A204.1 (cell line): Measurements from ENCODE around the gene USP17L25.
"Not testable (repeated sequence)": the region's sequence is repeated elsewhere in the genome, so short reads cannot be mapped to it uniquely, and the experiment has no call there.

ENCODE experiments used
- FAIRE-seq: peaks from 2 replicates; lab custom pipeline; 2012; peaks lifted over from hg19 to GRCh38; lab: Jason Lieb, UNC

Gene USP17L25

DNA sequence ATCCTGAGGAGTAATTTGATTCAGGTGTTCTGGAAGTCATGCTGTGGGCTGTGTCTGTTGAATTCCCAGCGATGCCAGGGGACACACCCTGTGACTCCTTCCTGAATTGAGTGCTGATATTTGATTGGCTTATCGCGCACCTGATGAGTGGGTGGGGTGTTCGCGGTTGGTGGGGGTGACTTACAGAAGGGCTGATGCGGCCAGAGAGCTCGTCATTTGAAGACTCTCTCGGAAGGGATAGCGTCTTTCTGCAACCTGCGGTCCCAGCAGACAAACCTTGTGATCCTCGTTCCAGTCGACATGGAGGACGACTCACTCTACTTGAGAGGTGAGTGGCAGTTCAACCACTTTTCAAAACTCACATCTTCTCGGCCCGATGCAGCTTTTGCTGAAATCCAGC lies at the start of gene USP17L25:
Gene USP17L25, plus strand, starts transcription at position 301 of the 400 bp plus-strand sequence. Its CDS starts 0 bp downstream, at position 301.
- not testable (repeated sequence) for FAIRE-seq

- FAIRE-seq, result not testable (repeated sequence)
Measured at GRCh38 chr4:9324191-9324590, 5.5 kb upstream of the USP17L25 start.

DNA sequence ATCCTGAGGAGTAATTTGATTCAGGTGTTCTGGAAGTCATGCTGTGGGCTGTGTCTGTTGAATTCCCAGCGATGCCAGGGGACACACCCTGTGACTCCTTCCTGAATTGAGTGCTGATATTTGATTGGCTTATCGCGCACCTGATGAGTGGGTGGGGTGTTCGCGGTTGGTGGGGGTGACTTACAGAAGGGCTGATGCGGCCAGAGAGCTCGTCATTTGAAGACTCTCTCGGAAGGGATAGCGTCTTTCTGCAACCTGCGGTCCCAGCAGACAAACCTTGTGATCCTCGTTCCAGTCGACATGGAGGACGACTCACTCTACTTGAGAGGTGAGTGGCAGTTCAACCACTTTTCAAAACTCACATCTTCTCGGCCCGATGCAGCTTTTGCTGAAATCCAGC lies 4.8 kb upstream of the USP17L25 start, which contains the start of gene USP17L24:
Gene USP17L24, plus strand, starts transcription at position 301 of the 400 bp plus-strand sequence. Its CDS starts 0 bp downstream, at position 301.
- FAIRE-seq, result not testable (repeated sequence)

DNA sequence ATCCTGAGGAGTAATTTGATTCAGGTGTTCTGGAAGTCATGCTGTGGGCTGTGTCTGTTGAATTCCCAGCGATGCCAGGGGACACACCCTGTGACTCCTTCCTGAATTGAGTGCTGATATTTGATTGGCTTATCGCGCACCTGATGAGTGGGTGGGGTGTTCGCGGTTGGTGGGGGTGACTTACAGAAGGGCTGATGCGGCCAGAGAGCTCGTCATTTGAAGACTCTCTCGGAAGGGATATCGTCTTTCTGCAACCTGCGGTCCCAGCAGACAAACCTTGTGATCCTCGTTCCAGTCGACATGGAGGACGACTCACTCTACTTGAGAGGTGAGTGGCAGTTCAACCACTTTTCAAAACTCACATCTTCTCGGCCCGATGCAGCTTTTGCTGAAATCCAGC lies 4.6 kb downstream of the USP17L25 start, which contains the start of gene USP17L26:
Gene USP17L26, plus strand, starts transcription at position 301 of the 400 bp plus-strand sequence. Its CDS starts 0 bp downstream, at position 301.
- not testable (repeated sequence) for FAIRE-seq

GRCh38 chr4:9339103-9339502 lies 9.4 kb downstream of the USP17L25 start, which contains the start of gene USP17L5:
TSS of gene USP17L5 (plus strand) at chr4:9339403. CDS start at chr4:9339403, 0 bp downstream.
- not testable (repeated sequence) for FAIRE-seq

GRCh38 chr4:9343848-9344247 lies 14.1 kb downstream of the USP17L25 start, which contains the start of gene USP17L27:
TSS of gene USP17L27 (plus strand) at chr4:9344148. CDS start at chr4:9344148, 0 bp downstream.
- not testable (repeated sequence) for FAIRE-seq

DNA sequence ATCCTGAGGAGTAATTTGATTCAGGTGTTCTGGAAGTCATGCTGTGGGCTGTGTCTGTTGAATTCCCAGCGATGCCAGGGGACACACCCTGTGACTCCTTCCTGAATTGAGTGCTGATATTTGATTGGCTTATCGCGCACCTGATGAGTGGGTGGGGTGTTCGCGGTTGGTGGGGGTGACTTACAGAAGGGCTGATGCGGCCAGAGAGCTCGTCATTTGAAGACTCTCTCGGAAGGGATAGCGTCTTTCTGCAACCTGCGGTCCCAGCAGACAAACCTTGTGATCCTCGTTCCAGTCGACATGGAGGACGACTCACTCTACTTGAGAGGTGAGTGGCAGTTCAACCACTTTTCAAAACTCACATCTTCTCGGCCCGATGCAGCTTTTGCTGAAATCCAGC lies 18.9 kb downstream of the USP17L25 start, which contains the start of gene USP17L28:
Gene USP17L28, plus strand, starts transcription at position 301 of the 400 bp plus-strand sequence. Its CDS starts 0 bp downstream, at position 301.
- not testable (repeated sequence) for FAIRE-seq

DNA sequence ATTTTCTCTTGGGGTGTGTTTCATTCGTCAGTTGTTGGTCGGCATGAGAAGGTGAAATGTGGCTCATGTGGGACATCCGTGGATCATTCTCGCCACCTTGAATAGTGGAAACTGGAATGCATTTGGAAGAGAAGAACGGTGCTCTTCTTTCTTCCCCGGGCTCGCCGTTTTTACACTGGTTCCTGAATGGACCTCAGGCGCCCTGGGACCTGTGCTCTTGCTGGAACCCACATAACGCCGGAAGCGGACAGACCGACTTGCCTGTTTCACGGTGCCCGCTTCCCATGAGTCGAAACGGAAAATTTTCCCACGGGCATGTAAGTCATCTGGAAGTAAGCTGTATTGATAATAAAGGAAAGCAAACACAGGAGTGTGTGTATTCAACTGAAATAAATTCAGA lies 21.2 kb downstream of the USP17L25 start:
- not testable (repeated sequence) for FAIRE-seq

- FAIRE-seq, result not testable (repeated sequence)
Measured at GRCh38 chr4:9353338-9353737, 23.6 kb downstream of the USP17L25 start, which contains the start of gene USP17L29. TSS of gene USP17L29 (plus strand) at chr4:9353638. CDS start at chr4:9353638, 0 bp downstream.

GRCh38 chr4:9362829-9363228 lies 33.1 kb downstream of the USP17L25 start, which contains the start of gene USP17L30:
TSS of gene USP17L30 (plus strand) at chr4:9363129. CDS start at chr4:9363129, 0 bp downstream.
- not testable (repeated sequence) for FAIRE-seq

- FAIRE-seq, result not testable (repeated sequence)
Measured at GRCh38 chr4:9379881-9380280, 50.2 kb downstream of the USP17L25 start.
